Measurements from ENCODE around the gene FATE1.

DNA sequence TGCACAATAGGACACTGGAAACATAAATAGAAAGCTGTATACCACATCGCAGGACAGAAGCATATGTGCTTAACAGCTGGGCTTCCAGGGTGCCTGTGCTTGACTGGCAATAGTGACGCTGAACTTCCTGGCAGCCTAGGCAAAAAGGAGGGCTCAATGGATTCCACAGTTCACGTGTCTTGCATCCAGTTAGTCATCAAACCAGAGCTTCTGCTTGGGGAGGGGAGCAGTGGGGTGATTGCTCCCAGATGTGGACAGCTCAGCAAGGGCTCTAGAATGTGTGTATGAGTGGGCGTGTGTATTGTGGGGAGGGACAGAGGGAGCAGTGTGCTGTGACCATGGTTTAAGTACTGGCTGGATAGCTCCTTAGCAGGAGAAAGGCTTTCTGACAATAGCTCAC lies 18.3 kb upstream of the FATE1 start:
- TF ChIP-seq, protein P1, sequence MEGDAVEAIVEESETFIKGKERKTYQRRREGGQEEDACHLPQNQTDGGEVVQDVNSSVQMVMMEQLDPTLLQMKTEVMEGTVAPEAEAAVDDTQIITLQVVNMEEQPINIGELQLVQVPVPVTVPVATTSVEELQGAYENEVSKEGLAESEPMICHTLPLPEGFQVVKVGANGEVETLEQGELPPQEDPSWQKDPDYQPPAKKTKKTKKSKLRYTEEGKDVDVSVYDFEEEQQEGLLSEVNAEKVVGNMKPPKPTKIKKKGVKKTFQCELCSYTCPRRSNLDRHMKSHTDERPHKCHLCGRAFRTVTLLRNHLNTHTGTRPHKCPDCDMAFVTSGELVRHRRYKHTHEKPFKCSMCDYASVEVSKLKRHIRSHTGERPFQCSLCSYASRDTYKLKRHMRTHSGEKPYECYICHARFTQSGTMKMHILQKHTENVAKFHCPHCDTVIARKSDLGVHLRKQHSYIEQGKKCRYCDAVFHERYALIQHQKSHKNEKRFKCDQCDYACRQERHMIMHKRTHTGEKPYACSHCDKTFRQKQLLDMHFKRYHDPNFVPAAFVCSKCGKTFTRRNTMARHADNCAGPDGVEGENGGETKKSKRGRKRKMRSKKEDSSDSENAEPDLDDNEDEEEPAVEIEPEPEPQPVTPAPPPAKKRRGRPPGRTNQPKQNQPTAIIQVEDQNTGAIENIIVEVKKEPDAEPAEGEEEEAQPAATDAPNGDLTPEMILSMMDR (IDR thresholded peaks at IDR 0.05 in 4 of 5, conservative IDR thresholded peaks at IDR 0.05 in 1 of 5), result no peak
- TF ChIP-seq POLR2A (IDR thresholded peaks at IDR 0.05), result no peak

All from gastrocnemius medialis (tissue), 4 donors.